ENCODE results near the gene PAXX.

DNA sequence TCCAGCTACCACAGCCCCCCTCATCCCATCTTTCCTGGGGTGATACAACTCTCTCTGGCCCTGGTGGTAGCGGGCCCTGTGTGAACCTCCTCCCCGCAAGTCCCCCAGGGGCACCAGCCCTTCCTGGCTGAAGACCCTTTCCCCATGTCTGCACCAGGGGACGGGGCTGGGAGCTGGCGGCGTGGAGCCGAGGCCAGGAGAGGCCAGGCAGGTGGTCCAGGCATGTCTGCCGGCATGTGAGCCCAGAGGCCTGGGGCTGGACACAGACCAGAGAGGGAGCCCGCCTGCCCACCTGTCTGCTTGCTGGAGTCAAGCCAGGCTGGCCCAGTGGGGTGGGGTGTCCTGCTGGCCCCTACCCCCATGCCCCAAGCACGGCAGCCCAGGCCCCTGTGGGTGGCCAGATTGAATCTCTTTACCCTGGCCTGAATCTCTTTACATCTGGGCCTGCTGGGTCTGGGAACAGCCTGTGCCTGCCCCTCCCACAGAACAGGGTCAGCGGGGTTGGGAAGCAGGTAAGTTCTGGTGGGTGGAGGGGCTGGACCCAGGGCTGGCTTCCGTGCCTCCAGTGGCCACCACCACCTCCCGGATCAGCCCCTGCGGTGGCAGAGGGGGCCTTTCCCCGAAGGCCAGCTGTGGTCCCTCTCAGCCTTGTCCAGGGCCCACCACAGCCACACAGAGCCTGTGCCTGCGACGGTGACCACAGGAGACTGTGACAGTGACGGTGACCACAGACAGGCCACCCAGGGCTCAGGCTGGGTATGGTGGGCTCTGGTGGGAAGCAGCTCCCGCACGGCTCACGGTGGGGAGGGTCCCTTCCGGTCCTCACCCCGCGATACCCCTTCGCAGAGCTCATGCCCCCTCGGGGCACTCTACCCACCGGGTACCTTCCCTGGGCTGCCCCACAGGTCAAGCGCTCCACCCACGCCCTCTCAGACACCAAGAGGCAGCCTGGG lies 33.0 kb upstream of the PAXX start:
- no peak for TF ChIP-seq CTCF (IDR thresholded peaks at IDR 0.05)
- TF ChIP-seq POLR2A (IDR thresholded peaks at IDR 0.05), result no peak

Measured in body of pancreas (tissue), 4 donors.